ENCODE measurements around the gene SIK2.
A peak's percentile ranks its signal among the peaks of the same experiment; 100 is the strongest.

Gene SIK2

DNA sequence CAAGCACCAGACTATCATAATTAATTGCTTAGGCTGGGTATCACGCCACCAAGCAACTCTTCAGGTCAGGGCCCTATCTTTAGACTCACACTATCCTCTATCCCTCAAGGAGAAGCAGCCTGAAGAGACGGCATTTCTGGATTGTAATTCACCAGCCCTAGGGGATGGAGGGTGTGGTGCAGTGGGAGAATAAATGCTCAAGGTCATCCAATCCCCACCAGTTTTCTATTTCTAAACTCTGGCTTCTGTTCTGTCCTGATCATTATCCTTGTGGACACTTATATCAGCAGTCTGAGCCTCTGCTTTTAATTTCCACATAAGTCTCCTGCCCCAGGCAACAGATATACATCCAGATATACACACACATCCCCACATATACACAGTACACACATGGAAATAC is 13.1 kb upstream of the SIK2 start:
- TF ChIP-seq, protein P1, sequence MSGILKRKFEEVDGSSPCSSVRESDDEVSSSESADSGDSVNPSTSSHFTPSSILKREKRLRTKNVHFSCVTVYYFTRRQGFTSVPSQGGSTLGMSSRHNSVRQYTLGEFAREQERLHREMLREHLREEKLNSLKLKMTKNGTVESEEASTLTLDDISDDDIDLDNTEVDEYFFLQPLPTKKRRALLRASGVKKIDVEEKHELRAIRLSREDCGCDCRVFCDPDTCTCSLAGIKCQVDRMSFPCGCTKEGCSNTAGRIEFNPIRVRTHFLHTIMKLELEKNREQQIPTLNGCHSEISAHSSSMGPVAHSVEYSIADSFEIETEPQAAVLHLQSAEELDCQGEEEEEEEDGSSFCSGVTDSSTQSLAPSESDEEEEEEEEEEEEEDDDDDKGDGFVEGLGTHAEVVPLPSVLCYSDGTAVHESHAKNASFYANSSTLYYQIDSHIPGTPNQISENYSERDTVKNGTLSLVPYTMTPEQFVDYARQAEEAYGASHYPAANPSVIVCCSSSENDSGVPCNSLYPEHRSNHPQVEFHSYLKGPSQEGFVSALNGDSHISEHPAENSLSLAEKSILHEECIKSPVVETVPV (CRISPR knock-in tag; IDR thresholded peaks at IDR 0.05): no peak
- peak; percentile 87; the same call in 1 of the 2 replicates for TF ChIP-seq TCF4 (CRISPR knock-in tag; IDR thresholded peaks at IDR 0.05; ENCODE audit: borderline replicate concordance)
- ATAC-seq: no peak; the same call in 2 of the 3 replicates

DNA sequence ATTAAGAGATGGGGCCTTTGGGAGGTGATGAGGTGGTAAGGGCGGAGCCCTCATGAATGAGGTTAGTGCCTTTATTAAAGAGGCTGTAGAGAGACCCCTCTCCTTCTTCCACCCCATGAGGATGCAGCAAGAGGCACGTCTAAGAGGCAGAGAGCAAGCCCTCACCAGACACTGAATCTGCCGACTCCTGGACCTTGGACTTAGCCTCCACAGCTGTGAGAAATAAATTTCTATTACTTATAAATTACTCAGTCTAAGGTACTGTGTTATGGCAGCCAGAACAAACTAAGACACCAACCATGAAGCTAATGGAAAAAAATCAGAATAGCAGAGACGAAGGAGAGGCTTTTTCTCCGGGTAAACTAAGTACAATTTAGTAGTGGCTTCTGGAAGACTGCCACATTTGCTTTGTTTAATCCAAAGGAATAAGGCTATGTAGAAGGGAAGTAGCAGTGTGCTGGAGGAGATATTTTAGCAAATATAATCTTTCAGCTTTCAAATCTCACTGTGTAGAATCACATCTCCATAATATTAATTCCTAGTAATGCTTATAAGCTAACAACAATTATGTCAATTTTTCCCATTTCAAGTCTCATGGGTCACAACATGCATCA is 12.3 kb upstream of the SIK2 start:
- no peak for ATAC-seq
- TF ChIP-seq, protein P2, sequence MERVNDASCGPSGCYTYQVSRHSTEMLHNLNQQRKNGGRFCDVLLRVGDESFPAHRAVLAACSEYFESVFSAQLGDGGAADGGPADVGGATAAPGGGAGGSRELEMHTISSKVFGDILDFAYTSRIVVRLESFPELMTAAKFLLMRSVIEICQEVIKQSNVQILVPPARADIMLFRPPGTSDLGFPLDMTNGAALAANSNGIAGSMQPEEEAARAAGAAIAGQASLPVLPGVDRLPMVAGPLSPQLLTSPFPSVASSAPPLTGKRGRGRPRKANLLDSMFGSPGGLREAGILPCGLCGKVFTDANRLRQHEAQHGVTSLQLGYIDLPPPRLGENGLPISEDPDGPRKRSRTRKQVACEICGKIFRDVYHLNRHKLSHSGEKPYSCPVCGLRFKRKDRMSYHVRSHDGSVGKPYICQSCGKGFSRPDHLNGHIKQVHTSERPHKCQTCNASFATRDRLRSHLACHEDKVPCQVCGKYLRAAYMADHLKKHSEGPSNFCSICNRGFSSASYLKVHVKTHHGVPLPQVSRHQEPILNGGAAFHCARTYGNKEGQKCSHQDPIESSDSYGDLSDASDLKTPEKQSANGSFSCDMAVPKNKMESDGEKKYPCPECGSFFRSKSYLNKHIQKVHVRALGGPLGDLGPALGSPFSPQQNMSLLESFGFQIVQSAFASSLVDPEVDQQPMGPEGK (CRISPR knock-in tag; IDR thresholded peaks at IDR 0.05; ENCODE audit: borderline replicate concordance): no peak
- no peak for TF ChIP-seq GLIS3 (CRISPR knock-in tag; IDR thresholded peaks at IDR 0.05)

DNA sequence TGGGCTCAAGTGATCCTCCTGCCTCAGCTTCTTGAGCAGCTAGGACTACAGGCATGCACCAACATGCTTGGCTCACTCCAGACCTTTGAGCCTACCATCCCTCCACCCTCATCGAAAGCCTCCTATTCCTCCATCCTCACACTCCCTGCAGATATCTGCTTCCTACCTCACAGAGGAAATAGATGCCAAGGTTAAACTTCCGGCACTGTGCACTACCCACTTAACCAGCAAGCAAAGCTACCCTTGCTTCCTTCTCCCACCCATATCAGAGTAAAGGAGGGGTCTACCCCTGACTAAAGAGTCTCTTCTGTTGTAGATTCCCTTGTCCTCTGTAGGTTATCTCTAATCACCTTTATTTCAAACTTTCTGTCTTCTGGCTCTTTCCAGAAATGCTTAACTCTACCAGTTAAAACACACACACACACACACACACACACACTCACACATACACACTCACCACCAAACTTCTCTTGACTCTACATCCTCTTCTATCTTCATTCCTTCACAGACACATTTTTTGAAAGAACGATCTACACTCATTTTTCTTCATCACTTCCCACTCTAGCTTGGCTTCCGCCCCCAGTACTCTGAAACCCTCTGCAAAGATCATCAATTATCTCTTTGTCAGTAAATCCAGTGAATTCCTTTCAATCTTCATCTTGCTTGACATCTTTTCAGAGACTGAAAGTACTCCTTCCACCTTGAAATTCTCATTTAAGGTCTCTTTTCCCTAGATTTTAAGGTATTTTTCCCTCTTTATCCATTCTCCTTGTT is 10.9 kb upstream of the SIK2 start:
- ATAC-seq: no peak

DNA sequence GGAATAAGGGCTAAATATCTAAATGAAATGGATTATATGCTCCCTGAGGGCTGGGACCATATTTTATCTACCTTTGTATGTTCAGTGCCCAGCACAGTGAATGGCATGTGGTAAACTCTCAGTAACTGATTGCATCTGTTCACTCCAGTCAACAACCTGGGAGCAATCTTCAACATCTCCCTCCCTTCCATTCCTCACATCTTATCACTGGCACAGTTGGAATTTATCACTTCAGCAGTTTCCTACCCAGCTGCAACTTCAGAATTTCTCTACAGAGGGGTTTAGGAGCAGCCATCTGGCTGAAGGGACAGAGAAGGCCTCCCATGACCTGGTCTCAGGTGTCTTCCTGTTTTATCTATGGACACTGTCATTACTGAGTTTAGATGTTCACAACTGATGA is 9.8 kb upstream of the SIK2 start:
- ATAC-seq: no peak
- TF ChIP-seq ISL1 (CRISPR knock-in tag; IDR thresholded peaks at IDR 0.05) (no peak), ZNF8 (CRISPR knock-in tag; IDR thresholded peaks at IDR 0.05) (no peak), ZC3H10 (CRISPR knock-in tag; IDR thresholded peaks at IDR 0.05) (no peak), ESRRG (CRISPR knock-in tag; IDR thresholded peaks at IDR 0.05) (no peak), PPARA (CRISPR knock-in tag; IDR thresholded peaks at IDR 0.05; ENCODE audit: borderline replicate concordance) (no peak), GLIS3 (CRISPR knock-in tag; IDR thresholded peaks at IDR 0.05) (no peak), OSR1 (CRISPR knock-in tag; IDR thresholded peaks at IDR 0.05) (no peak), TCF4 (CRISPR knock-in tag; IDR thresholded peaks at IDR 0.05; ENCODE audit: borderline replicate concordance) (no peak), ZNF70 (CRISPR knock-in tag; IDR thresholded peaks at IDR 0.05) (no peak)
- TF ChIP-seq, protein P1 (CRISPR knock-in tag; IDR thresholded peaks at IDR 0.05): no peak
- TF ChIP-seq, protein P2 (CRISPR knock-in tag; IDR thresholded peaks at IDR 0.05; ENCODE audit: borderline replicate concordance): no peak
- TF ChIP-seq, protein P3, sequence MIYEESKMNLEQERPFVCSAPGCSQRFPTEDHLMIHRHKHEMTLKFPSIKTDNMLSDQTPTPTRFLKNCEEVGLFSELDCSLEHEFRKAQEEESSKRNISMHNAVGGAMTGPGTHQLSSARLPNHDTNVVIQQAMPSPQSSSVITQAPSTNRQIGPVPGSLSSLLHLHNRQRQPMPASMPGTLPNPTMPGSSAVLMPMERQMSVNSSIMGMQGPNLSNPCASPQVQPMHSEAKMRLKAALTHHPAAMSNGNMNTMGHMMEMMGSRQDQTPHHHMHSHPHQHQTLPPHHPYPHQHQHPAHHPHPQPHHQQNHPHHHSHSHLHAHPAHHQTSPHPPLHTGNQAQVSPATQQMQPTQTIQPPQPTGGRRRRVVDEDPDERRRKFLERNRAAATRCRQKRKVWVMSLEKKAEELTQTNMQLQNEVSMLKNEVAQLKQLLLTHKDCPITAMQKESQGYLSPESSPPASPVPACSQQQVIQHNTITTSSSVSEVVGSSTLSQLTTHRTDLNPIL (CRISPR knock-in tag; IDR thresholded peaks at IDR 0.05; ENCODE audit: low read depth): no peak

More for the DNA sequence above, 10.9 kb upstream of the SIK2 start:
- no peak for TF ChIP-seq TOX (CRISPR knock-in tag; IDR thresholded peaks at IDR 0.05; ENCODE audit: borderline replicate concordance)
- TF ChIP-seq OSR1 (CRISPR knock-in tag; IDR thresholded peaks at IDR 0.05): no peak
- no peak for TF ChIP-seq RARB (CRISPR knock-in tag; IDR thresholded peaks at IDR 0.05)
- no peak for TF ChIP-seq BACH2 (CRISPR knock-in tag; IDR thresholded peaks at IDR 0.05; ENCODE audit: borderline replicate concordance)
- no peak for TF ChIP-seq ZFP3 (CRISPR knock-in tag; IDR thresholded peaks at IDR 0.05)
- no peak for TF ChIP-seq TCF4 (CRISPR knock-in tag; IDR thresholded peaks at IDR 0.05; ENCODE audit: borderline replicate concordance)
- TF ChIP-seq, protein P1 (CRISPR knock-in tag; IDR thresholded peaks at IDR 0.05): no peak
- TF ChIP-seq, protein P3 (CRISPR knock-in tag; IDR thresholded peaks at IDR 0.05; ENCODE audit: low read depth): no peak
- TF ChIP-seq ZNF70 (CRISPR knock-in tag; IDR thresholded peaks at IDR 0.05): no peak
- TF ChIP-seq, protein P4, sequence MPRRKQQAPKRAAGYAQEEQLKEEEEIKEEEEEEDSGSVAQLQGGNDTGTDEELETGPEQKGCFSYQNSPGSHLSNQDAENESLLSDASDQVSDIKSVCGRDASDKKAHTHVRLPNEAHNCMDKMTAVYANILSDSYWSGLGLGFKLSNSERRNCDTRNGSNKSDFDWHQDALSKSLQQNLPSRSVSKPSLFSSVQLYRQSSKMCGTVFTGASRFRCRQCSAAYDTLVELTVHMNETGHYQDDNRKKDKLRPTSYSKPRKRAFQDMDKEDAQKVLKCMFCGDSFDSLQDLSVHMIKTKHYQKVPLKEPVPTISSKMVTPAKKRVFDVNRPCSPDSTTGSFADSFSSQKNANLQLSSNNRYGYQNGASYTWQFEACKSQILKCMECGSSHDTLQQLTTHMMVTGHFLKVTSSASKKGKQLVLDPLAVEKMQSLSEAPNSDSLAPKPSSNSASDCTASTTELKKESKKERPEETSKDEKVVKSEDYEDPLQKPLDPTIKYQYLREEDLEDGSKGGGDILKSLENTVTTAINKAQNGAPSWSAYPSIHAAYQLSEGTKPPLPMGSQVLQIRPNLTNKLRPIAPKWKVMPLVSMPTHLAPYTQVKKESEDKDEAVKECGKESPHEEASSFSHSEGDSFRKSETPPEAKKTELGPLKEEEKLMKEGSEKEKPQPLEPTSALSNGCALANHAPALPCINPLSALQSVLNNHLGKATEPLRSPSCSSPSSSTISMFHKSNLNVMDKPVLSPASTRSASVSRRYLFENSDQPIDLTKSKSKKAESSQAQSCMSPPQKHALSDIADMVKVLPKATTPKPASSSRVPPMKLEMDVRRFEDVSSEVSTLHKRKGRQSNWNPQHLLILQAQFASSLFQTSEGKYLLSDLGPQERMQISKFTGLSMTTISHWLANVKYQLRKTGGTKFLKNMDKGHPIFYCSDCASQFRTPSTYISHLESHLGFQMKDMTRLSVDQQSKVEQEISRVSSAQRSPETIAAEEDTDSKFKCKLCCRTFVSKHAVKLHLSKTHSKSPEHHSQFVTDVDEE (CRISPR knock-in tag; IDR thresholded peaks at IDR 0.05): no peak
- no peak for TF ChIP-seq ARNTL (CRISPR knock-in tag; IDR thresholded peaks at IDR 0.05; ENCODE audit: borderline replicate concordance, low read depth)
- no peak for TF ChIP-seq CSDC2 (CRISPR knock-in tag; IDR thresholded peaks at IDR 0.05)
